Measurements from ENCODE around the gene FJX1. TPM values are rescaled to one million over a fixed set of nuclear protein-coding genes. Genes with fewer than 3 reads are reported as not detected.

FJX1 gene
- total RNA-seq, 4 donors from 2014 or later, result 0.93 to 10.1 (median 5.9) TPM

DNA sequence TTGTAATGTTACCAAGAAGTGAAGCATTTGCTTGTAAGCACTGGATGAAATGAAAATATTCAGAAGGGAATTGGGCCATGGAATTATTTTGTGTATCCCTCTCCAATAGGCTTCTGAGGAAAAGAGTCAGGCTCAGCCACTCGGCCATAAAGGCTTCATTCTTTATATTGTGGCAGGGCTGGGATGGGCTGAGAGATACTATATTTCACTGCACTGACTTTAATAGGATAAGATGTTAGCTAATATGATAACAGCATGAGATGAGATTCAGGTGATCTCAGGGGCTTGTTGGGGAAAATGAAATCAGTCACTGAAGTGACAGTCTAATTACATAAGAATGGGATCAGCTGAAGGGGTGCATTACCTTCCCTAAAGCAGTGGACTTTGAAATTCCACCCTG is 37.0 kb downstream of the FJX1 start:
- TF ChIP-seq, protein P1, sequence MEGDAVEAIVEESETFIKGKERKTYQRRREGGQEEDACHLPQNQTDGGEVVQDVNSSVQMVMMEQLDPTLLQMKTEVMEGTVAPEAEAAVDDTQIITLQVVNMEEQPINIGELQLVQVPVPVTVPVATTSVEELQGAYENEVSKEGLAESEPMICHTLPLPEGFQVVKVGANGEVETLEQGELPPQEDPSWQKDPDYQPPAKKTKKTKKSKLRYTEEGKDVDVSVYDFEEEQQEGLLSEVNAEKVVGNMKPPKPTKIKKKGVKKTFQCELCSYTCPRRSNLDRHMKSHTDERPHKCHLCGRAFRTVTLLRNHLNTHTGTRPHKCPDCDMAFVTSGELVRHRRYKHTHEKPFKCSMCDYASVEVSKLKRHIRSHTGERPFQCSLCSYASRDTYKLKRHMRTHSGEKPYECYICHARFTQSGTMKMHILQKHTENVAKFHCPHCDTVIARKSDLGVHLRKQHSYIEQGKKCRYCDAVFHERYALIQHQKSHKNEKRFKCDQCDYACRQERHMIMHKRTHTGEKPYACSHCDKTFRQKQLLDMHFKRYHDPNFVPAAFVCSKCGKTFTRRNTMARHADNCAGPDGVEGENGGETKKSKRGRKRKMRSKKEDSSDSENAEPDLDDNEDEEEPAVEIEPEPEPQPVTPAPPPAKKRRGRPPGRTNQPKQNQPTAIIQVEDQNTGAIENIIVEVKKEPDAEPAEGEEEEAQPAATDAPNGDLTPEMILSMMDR (IDR thresholded peaks at IDR 0.05), result no peak
- no peak for TF ChIP-seq POLR2A (IDR thresholded peaks at IDR 0.05)
- no peak for TF ChIP-seq POLR2AphosphoS5 (IDR thresholded peaks at IDR 0.05)
- TF ChIP-seq EP300 (IDR thresholded peaks at IDR 0.05), result no peak
- H3K4me3 ChIP-seq, result no peak overlapping the region
- ATAC-seq, result no peak
- WGBS, 2 donors (ENCODE audit: low coverage in 1 of 2), result 56 to 78% methylated on average over 1 of the region's 1 CpG
- H3K4me1 ChIP-seq, result no peaks in the 10 kb centered on the region
- no peaks in the 10 kb centered on the region for H3K36me3 ChIP-seq
- peaks cover 17% of the 10 kb centered on the region for H3K27me3 ChIP-seq
- no peaks in the 10 kb centered on the region for H3K9me3 ChIP-seq
- no peak overlapping the region for H3K27ac ChIP-seq

DNA sequence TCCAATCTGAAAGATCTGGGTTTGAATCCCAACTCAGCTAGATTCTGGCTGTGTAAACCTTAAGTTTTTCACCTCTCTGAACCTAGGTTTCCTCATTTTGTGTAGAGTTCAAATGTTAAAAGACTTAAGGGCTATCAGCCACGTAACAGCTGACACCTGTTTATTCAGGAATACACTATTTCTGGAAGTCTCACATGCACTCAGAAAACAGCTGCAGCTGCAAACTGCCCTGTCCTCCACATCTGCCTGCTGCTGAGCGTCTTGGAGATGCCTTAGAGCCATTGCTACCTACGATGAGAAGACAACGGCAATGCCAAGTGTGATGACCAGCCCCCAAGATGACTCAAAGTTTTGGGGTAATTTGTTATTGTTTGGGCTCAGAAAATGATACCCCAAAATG is 37.6 kb downstream of the FJX1 start:
- WGBS, 2 donors (ENCODE audit: low coverage in 1 of 2), result 76 to 94% methylated on average over 3 to 4 of the region's 4 CpGs
- no peak overlapping the region for H3K27ac ChIP-seq

DNA sequence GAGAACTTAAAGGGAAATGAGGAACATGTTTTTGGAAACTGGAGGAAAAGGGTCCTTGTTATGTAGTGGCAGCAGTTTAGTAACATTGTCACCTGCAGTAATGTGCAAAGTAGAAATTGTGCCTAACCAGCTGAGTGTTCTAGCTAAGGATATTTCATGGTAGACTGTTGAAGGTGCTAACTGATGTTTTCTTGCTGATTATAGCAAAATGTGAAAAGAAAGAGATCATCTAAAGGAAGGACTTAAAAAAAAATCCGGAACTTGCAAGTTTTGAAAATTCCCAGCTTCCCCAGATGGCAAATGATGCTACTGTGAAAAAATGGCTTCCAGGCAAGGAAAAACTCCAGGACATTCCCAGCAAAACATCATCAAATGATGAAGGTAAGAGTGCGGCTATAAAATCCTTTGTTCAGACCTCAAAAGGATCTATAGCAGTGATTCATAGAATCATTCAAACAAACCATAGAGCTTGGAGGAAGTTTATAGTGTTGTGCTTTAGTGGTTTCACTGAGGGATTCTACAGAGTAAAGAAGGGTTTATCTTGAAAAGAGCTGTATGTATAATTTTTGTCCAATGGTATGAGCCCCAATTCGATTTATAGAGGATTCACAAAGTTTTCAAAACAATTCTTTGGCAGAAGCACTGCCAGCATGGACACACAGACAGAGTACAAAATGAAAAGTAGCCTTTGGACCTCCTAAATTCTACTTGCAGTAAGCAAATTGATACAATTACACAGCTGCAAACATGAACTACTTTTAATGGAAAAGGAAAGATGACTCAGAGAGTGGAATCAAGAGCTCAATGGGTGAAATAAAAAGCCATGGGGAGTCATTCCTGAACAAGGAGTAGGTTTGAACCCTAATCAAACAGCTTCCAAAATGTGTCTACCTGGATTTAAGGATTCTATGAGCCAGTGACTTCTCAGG is 40.0 kb downstream of the FJX1 start:
- WGBS, 2 donors (ENCODE audit: low coverage in 1 of 2), result 57 to 72% methylated on average over 3 of the region's 3 CpGs
- H3K36me3 ChIP-seq, result no peaks in the 10 kb centered on the region
- no peaks in the 10 kb centered on the region for H3K9me3 ChIP-seq
- H3K4me1 ChIP-seq, result peaks cover 0 to 18% (median under 1%) of the 10 kb centered on the region in 3 donors
- ATAC-seq, result no peak
- no peak for TF ChIP-seq POLR2AphosphoS5 (IDR thresholded peaks at IDR 0.05)
- no peak overlapping the region for H3K4me3 ChIP-seq
- peaks cover 17% of the 10 kb centered on the region for H3K27me3 ChIP-seq
- H3K27ac ChIP-seq, result no peak overlapping the region

More for the DNA sequence above, 37.6 kb downstream of the FJX1 start:
- peaks cover 0 to 3% (median 0%) of the 10 kb centered on the region in 3 donors for H3K4me1 ChIP-seq
- no peak for ATAC-seq
- TF ChIP-seq POLR2AphosphoS5 (IDR thresholded peaks at IDR 0.05) (no peak), POLR2A (IDR thresholded peaks at IDR 0.05) (no peak), EP300 (IDR thresholded peaks at IDR 0.05) (no peak)
- TF ChIP-seq, protein P1 (IDR thresholded peaks at IDR 0.05), result no peak
- H3K4me3 ChIP-seq, result no peak overlapping the region
- peaks cover 17% of the 10 kb centered on the region for H3K27me3 ChIP-seq
- no peaks in the 10 kb centered on the region for H3K9me3 ChIP-seq
- H3K36me3 ChIP-seq, result no peaks in the 10 kb centered on the region

DNA sequence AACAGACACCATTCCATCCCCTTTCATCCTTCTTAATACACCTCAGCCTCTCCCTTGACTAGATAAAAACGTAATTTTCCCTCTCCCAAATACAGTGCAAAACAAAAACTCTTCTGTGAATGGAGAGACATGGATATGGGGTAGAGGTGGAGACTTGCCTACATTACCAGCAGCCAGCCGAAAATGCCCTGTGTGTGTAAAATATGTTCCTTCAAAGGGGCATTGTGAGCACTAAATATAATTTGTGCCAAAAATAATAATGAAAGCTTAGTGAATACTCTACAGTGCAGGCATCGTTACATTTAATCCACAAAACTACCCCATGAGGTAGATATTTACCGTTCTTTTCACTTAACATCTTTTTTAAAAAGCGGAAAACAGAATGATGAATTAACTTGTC is 43.3 kb downstream of the FJX1 start:
- Histone ChIP-seq H3K4me3 (peak overlapping the region; percentile 52 to 89), H3K36me3 (no peaks in the 10 kb centered on the region), H3K27ac (peak overlapping the region; percentile 69 to 96 (median 94)), H3K27me3 (peaks cover 4% of the 10 kb centered on the region), H3K4me1 (peaks cover 2 to 36% (median 8%) of the 10 kb centered on the region in 3 donors), H3K9me3 (peaks cover 0 to 20% (median 3%) of the 10 kb centered on the region in 3 donors)
- ATAC-seq, result no peak
- no peak for TF ChIP-seq POLR2AphosphoS5 (IDR thresholded peaks at IDR 0.05)
- TF ChIP-seq, protein P1 (IDR thresholded peaks at IDR 0.05), result no peak
- TF ChIP-seq POLR2A (IDR thresholded peaks at IDR 0.05), result no peak
- TF ChIP-seq EP300 (IDR thresholded peaks at IDR 0.05), result no peak
- 15 to 25% methylated on average over 5 of the region's 5 CpGs for WGBS, 2 donors (ENCODE audit: low coverage in 1 of 2)

DNA sequence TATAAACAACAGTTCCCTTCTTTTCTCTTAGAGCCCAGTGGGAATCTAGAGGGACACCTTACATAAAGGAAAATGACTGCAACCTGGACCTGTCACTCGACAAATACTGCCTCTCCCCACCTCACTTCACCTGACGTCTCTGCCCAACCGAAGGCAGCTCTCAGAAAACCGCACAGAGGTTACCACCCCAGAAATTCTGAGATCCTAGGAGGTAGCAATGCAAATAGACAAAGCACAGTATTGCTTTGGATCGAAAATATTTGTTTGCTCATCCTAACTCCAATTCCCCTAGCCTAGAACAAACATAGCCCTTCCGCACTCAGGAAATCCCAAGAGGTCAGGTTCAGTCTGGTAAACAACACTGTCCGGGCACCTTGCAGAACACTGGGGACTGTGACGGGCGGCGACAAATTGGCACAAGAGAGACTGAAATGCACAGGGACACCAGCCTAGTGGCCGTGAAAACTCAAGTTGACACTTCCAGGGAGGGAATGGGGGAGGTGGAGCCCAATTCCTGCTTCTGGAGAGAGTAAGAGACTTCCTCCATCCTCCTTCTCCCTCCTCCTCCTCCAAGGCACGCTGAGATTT is 43.9 kb downstream of the FJX1 start:
- peaks cover 2 to 36% (median 8%) of the 10 kb centered on the region in 3 donors for H3K4me1 ChIP-seq
- H3K36me3 ChIP-seq, result peaks cover 0 to under 1% of the 10 kb centered on the region in 2 donors
- H3K27ac ChIP-seq, result peak overlapping the region; percentile 69 to 96 (median 94)
- peak; percentile 30 for ATAC-seq
- peaks cover 0 to 24% (median 3%) of the 10 kb centered on the region in 3 donors for H3K9me3 ChIP-seq
- 0% methylated on average over 10 of the region's 12 CpGs; no CpG with 5 or more reads in 1 of the 2 donors for WGBS, 2 donors (ENCODE audit: low coverage in 1 of 2)
- peak overlapping the region; percentile 52 to 89 for H3K4me3 ChIP-seq
- H3K27me3 ChIP-seq, result no peaks in the 10 kb centered on the region
- TF ChIP-seq POLR2AphosphoS5 (IDR thresholded peaks at IDR 0.05) (no peak), EP300 (IDR thresholded peaks at IDR 0.05) (no peak), POLR2A (IDR thresholded peaks at IDR 0.05) (no peak)
- TF ChIP-seq, protein P1 (IDR thresholded peaks at IDR 0.05), result no peak

All from gastroesophageal sphincter (tissue), 4 donors.